Astrocyte of the cerebellum (primary cell): ENCODE results near the gene SDF4.
A peak's percentile ranks its signal among the peaks of the same experiment; 100 is the strongest.

Experiments used
- DNase-seq: peaks from one replicate; pipeline ENCODE4 v3.0.0-alpha.2; 2011; ENCODE audit warnings: low read depth
- H3K4me3 ChIP-seq: 2 replicates; pipeline ENCODE4 v1.5.1; 2011; ENCODE audit warnings: mild to moderate bottlenecking, low read depth, low read length, moderate library complexity
- CTCF ChIP-seq: IDR thresholded peaks from 2 replicates; pipeline ENCODE4 v1.5.1; 2012; ENCODE audit warnings: low read length, low read depth, moderate library complexity, mild to moderate bottlenecking; ENCODE audit errors: missing control alignments
- in situ Hi-C: cut with HindIII; loops from 2 replicates; pipeline ENCODE4 v1.10.0; 2017; ENCODE audit warnings: low sequenced_read_pairs

SDF4 gene

GRCh38 chr1:1203561-1204424 is 28.0 kb downstream of the SDF4 start:
- in situ Hi-C loops, result no loop called here
- no peak overlapping the region for H3K4me3 ChIP-seq
- DNase-seq, result no peak
- TF ChIP-seq CTCF, result no peak

- no peak for TF ChIP-seq CTCF
- no peak for DNase-seq
- no peak overlapping the region for H3K4me3 ChIP-seq
- in situ Hi-C loops, result no loop called here
These were observed 28.8 kb downstream of the SDF4 start for GRCh38 chr1:1202831-1203560.

GRCh38 chr1:1200876-1201810 is 30.7 kb downstream of the SDF4 start:
- in situ Hi-C loops, result no loop called here
- H3K4me3 ChIP-seq, result peak overlapping the region; percentile 33
- no peak for TF ChIP-seq CTCF
- no peak for DNase-seq

- in situ Hi-C loops, result no loop called here
- no peak for DNase-seq
- peak overlapping the region; percentile 33 for H3K4me3 ChIP-seq
- TF ChIP-seq CTCF, result no peak
These were observed 31.6 kb downstream of the SDF4 start for GRCh38 chr1:1199961-1200875.

- no peak for TF ChIP-seq CTCF
- DNase-seq, result no peak
- in situ Hi-C loops, result no loop called here
- H3K4me3 ChIP-seq, result no peak overlapping the region
These were observed 32.5 kb downstream of the SDF4 start for GRCh38 chr1:1199141-1199960.
